ENCODE measurements around the gene DDAH1.

DDAH1 gene

GRCh38 chr1:85387781-85388180 is 77.2 kb downstream of the DDAH1 start:
- DNase-seq, result no peak

- no peak for DNase-seq
Observed at GRCh38 chr1:85386068-85386722, 78.8 kb downstream of the DDAH1 start.

- DNase-seq, result no peak
Observed at GRCh38 chr1:85379203-85380136, 85.5 kb downstream of the DDAH1 start.

GRCh38 chr1:85378534-85378933 is 86.4 kb downstream of the DDAH1 start:
- no peak for DNase-seq

- DNase-seq, result no peak
Observed at GRCh38 chr1:85376356-85376755, 88.6 kb downstream of the DDAH1 start.

GRCh38 chr1:85375493-85375892 is 89.5 kb downstream of the DDAH1 start:
- no peak for DNase-seq

GRCh38 chr1:85374160-85374559 is 90.8 kb downstream of the DDAH1 start:
- DNase-seq, result peak; percentile 73

- no peak for DNase-seq
Observed at GRCh38 chr1:85373378-85373708, 91.6 kb downstream of the DDAH1 start.

- peak; percentile 44 for DNase-seq
Observed at GRCh38 chr1:85372683-85373377, 92.1 kb downstream of the DDAH1 start.

- DNase-seq, result no peak
Observed at GRCh38 chr1:85371021-85371420, 93.9 kb downstream of the DDAH1 start.

- no peak for DNase-seq
Observed at GRCh38 chr1:85368073-85368770, 96.7 kb downstream of the DDAH1 start.

GRCh38 chr1:85366391-85367170 is 98.4 kb downstream of the DDAH1 start:
- peak; percentile 96 for DNase-seq

GRCh38 chr1:85365851-85366250 is 99.1 kb downstream of the DDAH1 start:
- DNase-seq, result no peak

GRCh38 chr1:85363521-85363920 is 101.4 kb downstream of the DDAH1 start:
- DNase-seq, result peak; percentile 34

- no peak for DNase-seq
Observed at GRCh38 chr1:85363092-85363491, 101.9 kb downstream of the DDAH1 start.

GRCh38 chr1:85361606-85362296 is 103.2 kb downstream of the DDAH1 start:
- no peak for DNase-seq

GRCh38 chr1:85360730-85361493 is 104.0 kb downstream of the DDAH1 start:
- peak; percentile 78 for DNase-seq

GRCh38 chr1:85359874-85360721 is 104.9 kb downstream of the DDAH1 start:
- peak; percentile 59 for DNase-seq

- DNase-seq, result no peak
Observed at GRCh38 chr1:85358702-85359438, 106.1 kb downstream of the DDAH1 start.

Data from fibroblast of skin of back (primary cell).